ENCODE data around the gene ADAMTSL1. TPM values are rescaled to one million over a fixed set of nuclear protein-coding genes. Genes with fewer than 3 reads are reported as not detected.

The ADAMTSL1 gene
- total and polyA plus RNA-seq, 2 experiments from 2014 or later: 2.3 to 5.0 TPM

DNA sequence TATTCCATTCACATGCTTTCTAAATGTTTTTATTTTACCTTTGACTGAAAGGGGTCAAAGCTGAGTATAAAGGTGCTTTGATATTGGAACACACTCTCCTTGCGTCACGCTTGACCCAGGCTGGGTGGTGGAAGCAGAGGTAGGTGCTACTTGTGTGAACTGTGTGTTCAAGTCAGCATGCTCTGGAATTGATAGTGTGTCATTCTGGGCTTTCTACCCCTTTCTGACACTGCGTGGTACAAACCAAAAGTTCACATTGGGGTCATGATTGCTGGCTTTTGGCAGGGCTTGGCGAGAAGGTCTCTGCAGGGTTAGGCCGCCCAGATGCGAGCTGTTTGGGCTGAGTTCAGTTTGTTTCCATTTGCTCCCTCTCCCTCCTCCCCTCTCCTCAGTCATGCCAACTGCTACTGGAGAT is 131.8 kb downstream of the ADAMTSL1 start (continued):
- TF ChIP-seq NANOG (IDR thresholded peaks at IDR 0.05; ENCODE audit: borderline replicate concordance): no peak
- TF ChIP-seq JUNB (IDR thresholded peaks at IDR 0.05; ENCODE audit: unreplicated experiment): no peak
- no peak for TF ChIP-seq POLR2AphosphoS5 (IDR thresholded peaks at IDR 0.05; ENCODE audit: low read depth)
- TF ChIP-seq, protein P1, sequence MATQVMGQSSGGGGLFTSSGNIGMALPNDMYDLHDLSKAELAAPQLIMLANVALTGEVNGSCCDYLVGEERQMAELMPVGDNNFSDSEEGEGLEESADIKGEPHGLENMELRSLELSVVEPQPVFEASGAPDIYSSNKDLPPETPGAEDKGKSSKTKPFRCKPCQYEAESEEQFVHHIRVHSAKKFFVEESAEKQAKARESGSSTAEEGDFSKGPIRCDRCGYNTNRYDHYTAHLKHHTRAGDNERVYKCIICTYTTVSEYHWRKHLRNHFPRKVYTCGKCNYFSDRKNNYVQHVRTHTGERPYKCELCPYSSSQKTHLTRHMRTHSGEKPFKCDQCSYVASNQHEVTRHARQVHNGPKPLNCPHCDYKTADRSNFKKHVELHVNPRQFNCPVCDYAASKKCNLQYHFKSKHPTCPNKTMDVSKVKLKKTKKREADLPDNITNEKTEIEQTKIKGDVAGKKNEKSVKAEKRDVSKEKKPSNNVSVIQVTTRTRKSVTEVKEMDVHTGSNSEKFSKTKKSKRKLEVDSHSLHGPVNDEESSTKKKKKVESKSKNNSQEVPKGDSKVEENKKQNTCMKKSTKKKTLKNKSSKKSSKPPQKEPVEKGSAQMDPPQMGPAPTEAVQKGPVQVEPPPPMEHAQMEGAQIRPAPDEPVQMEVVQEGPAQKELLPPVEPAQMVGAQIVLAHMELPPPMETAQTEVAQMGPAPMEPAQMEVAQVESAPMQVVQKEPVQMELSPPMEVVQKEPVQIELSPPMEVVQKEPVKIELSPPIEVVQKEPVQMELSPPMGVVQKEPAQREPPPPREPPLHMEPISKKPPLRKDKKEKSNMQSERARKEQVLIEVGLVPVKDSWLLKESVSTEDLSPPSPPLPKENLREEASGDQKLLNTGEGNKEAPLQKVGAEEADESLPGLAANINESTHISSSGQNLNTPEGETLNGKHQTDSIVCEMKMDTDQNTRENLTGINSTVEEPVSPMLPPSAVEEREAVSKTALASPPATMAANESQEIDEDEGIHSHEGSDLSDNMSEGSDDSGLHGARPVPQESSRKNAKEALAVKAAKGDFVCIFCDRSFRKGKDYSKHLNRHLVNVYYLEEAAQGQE (IDR thresholded peaks at IDR 0.05; ENCODE audit: unreplicated experiment): no peak
- no peak for TF ChIP-seq EZH2phosphoT487 (IDR thresholded peaks at IDR 0.05; ENCODE audit: unreplicated experiment)
- no peak for TF ChIP-seq ZNF331 (CRISPR knock-in tag; IDR thresholded peaks at IDR 0.05; ENCODE audit: low read depth)
- no peak for TF ChIP-seq ZNF114 (CRISPR knock-in tag; IDR thresholded peaks at IDR 0.05)

DNA sequence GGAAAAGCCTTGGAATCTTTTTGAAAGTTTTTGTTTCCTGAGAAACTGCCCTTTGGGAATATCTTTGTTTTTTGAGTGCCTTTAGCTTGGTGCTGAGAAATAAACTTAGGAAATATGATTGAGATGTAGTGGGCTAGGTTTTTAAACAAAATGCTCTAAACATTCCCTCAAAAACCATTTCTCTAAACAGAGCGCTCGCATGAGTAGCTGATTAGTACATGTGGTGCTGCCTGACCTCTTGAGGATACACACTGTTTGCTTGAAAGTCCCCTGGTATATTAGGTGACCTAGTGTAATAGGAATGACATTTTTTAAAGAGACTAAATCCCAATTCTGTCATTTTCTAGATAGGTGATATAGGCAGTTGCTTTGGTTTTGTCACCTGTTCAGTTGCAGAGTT is 132.3 kb downstream of the ADAMTSL1 start:
- no peak for DNase-seq (ENCODE audit: low spot score)
- peak; percentile 52 for ATAC-seq
- Histone ChIP-seq H3K4me2 (peak overlapping the region; percentile 60), H3K27ac (ENCODE audit: low read depth) (no peak overlapping the region), H3K4me3 (no peak overlapping the region), H3K4me1 (ENCODE audit: insufficient read depth) (peaks cover 30% of the 10 kb centered on the region), H3K36me3 (ENCODE audit: insufficient read depth) (no peaks in the 10 kb centered on the region), H2AFZ (no peak overlapping the region; the same call in 1 of the 2 replicates), H3F3A (replicated peaks; ENCODE audit: low read depth) (no peaks in the 10 kb centered on the region), H3K79me2 (replicated peaks; ENCODE audit: insufficient read depth) (no peaks in the 10 kb centered on the region), H3K27me3 (ENCODE audit: insufficient read depth) (no peaks in the 10 kb centered on the region; the same call in 1 of the 2 replicates), H3K9me2 (ENCODE audit: insufficient read depth) (no peaks in the 10 kb centered on the region), H4K20me1 (replicated peaks; ENCODE audit: insufficient read depth) (no peaks in the 10 kb centered on the region)
- H3K27me3 Mint-ChIP-seq (ENCODE audit: insufficient read depth, low read depth, poor library complexity): peaks cover 2% of the 10 kb centered on the region
- no peak overlapping the region for H3K27ac Mint-ChIP-seq
- H3K36me3 Mint-ChIP-seq (ENCODE audit: low read depth): peaks cover 15% of the 10 kb centered on the region; the same call in 2 of the 3 replicates
- peaks cover 29% of the 10 kb centered on the region for H3K4me1 Mint-ChIP-seq
- peaks cover 20% of the 10 kb centered on the region for H3K9me3 Mint-ChIP-seq
- H3K4me3 Mint-ChIP-seq: no peak overlapping the region
- TF ChIP-seq STAT1 (IDR thresholded peaks at IDR 0.05; ENCODE audit: unreplicated experiment) (no peak), ZNF114 (CRISPR knock-in tag; IDR thresholded peaks at IDR 0.05) (no peak), CREB1 (CRISPR knock-in tag; IDR thresholded peaks at IDR 0.05; ENCODE audit: low read depth) (no peak), JUNB (IDR thresholded peaks at IDR 0.05; ENCODE audit: unreplicated experiment) (no peak), ZNF331 (CRISPR knock-in tag; IDR thresholded peaks at IDR 0.05; ENCODE audit: low read depth) (no peak)
- TF ChIP-seq, protein P2, sequence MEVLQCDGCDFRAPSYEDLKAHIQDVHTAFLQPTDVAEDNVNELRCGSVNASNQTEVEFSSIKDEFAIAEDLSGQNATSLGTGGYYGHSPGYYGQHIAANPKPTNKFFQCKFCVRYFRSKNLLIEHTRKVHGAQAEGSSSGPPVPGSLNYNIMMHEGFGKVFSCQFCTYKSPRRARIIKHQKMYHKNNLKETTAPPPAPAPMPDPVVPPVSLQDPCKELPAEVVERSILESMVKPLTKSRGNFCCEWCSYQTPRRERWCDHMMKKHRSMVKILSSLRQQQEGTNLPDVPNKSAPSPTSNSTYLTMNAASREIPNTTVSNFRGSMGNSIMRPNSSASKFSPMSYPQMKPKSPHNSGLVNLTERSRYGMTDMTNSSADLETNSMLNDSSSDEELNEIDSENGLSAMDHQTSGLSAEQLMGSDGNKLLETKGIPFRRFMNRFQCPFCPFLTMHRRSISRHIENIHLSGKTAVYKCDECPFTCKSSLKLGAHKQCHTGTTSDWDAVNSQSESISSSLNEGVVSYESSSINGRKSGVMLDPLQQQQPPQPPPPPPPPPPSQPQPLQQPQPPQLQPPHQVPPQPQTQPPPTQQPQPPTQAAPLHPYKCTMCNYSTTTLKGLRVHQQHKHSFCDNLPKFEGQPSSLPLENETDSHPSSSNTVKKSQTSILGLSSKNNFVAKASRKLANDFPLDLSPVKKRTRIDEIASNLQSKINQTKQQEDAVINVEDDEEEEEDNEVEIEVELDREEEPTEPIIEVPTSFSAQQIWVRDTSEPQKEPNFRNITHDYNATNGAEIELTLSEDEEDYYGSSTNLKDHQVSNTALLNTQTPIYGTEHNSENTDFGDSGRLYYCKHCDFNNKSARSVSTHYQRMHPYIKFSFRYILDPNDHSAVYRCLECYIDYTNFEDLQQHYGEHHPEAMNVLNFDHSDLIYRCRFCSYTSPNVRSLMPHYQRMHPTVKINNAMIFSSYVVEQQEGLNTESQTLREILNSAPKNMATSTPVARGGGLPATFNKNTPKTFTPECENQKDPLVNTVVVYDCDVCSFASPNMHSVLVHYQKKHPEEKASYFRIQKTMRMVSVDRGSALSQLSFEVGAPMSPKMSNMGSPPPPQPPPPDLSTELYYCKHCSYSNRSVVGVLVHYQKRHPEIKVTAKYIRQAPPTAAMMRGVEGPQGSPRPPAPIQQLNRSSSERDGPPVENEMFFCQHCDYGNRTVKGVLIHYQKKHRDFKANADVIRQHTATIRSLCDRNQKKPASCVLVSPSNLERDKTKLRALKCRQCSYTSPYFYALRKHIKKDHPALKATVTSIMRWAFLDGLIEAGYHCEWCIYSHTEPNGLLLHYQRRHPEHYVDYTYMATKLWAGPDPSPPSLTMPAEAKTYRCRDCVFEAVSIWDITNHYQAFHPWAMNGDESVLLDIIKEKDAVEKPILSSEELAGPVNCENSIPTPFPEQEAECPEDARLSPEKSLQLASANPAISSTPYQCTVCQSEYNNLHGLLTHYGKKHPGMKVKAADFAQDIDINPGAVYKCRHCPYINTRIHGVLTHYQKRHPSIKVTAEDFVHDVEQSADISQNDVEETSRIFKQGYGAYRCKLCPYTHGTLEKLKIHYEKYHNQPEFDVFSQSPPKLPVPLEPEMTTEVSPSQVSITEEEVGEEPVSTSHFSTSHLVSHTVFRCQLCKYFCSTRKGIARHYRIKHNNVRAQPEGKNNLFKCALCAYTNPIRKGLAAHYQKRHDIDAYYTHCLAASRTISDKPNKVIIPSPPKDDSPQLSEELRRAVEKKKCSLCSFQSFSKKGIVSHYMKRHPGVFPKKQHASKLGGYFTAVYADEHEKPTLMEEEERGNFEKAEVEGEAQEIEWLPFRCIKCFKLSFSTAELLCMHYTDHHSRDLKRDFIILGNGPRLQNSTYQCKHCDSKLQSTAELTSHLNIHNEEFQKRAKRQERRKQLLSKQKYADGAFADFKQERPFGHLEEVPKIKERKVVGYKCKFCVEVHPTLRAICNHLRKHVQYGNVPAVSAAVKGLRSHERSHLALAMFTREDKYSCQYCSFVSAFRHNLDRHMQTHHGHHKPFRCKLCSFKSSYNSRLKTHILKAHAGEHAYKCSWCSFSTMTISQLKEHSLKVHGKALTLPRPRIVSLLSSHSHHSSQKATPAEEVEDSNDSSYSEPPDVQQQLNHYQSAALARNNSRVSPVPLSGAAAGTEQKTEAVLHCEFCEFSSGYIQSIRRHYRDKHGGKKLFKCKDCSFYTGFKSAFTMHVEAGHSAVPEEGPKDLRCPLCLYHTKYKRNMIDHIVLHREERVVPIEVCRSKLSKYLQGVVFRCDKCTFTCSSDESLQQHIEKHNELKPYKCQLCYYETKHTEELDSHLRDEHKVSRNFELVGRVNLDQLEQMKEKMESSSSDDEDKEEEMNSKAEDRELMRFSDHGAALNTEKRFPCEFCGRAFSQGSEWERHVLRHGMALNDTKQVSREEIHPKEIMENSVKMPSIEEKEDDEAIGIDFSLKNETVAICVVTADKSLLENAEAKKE (CRISPR knock-in tag; IDR thresholded peaks at IDR 0.05): no peak
- TF ChIP-seq, protein P1 (IDR thresholded peaks at IDR 0.05; ENCODE audit: unreplicated experiment): no peak
